ENCODE results near the gene RNF223. TPM values are rescaled to one million over a fixed set of nuclear protein-coding genes. Genes with fewer than 3 reads are reported as not detected.

Gene RNF223
- total RNA-seq, 4 donors from 2014 or later, result not detected

GRCh38 chr1:1038694-1039093 lies 35.4 kb downstream of the RNF223 start:
- H3K9me3 ChIP-seq, result no peaks in the 10 kb centered on the region
- H3K36me3 ChIP-seq, result peaks cover 0 to 41% (median 0%) of the 10 kb centered on the region in 3 donors
- WGBS, 2 donors, result 73 to 89% methylated on average over 6 of the region's 6 CpGs
- peaks cover 0 to 28% of the 10 kb centered on the region in 2 donors for H3K27me3 ChIP-seq
- no peak overlapping the region for H3K27ac ChIP-seq
- H3K4me1 ChIP-seq, result peaks cover 0 to 37% (median 20%) of the 10 kb centered on the region in 4 donors
- DNase-seq (ENCODE audit: low spot score in 2 of 2), result no peak
- no peak overlapping the region for H3K4me3 ChIP-seq
- TF ChIP-seq EP300 (IDR thresholded peaks at IDR 0.05) (no peak), CTCF (IDR thresholded peaks at IDR 0.05) (no peak), POLR2A (IDR thresholded peaks at IDR 0.05) (no peak)

- Histone ChIP-seq H3K9me3 (no peaks in the 10 kb centered on the region), H3K4me1 (peaks cover 0 to 47% (median 28%) of the 10 kb centered on the region in 4 donors), H3K4me3 (no peak overlapping the region), H3K36me3 (peaks cover 0 to 31% (median 0%) of the 10 kb centered on the region in 3 donors), H3K27me3 (peaks cover 0 to 33% of the 10 kb centered on the region in 2 donors), H3K27ac (no peak overlapping the region)
- TF ChIP-seq POLR2A (IDR thresholded peaks at IDR 0.05), result no peak
- DNase-seq (ENCODE audit: low spot score in 2 of 2), result no peak
- WGBS, 2 donors, result 79 to 86% methylated on average over 28 to 29 of the region's 30 CpGs
These were observed 36.5 kb downstream of the RNF223 start for GRCh38 chr1:1037366-1038327.

GRCh38 chr1:1035291-1035943 lies 38.7 kb downstream of the RNF223 start:
- Histone ChIP-seq H3K4me3 (no peak overlapping the region), H3K9me3 (no peaks in the 10 kb centered on the region), H3K27ac (no peak overlapping the region), H3K36me3 (peaks cover 0 to 27% (median 0%) of the 10 kb centered on the region in 3 donors), H3K27me3 (peaks cover 0 to 40% of the 10 kb centered on the region in 2 donors), H3K4me1 (peaks cover 0 to 56% (median 33%) of the 10 kb centered on the region in 4 donors)
- DNase-seq (ENCODE audit: low spot score in 2 of 2), result no peak
- 87 to 95% methylated on average over 7 to 19 of the region's 19 CpGs for WGBS, 2 donors
- TF ChIP-seq CTCF (IDR thresholded peaks at IDR 0.05) (no peak), EP300 (IDR thresholded peaks at IDR 0.05) (no peak), POLR2A (IDR thresholded peaks at IDR 0.05) (no peak)

GRCh38 chr1:1034439-1034781 lies 39.7 kb downstream of the RNF223 start:
- 50% methylated on average over 21 of the region's 30 CpGs; no CpG with 5 or more reads in 1 of the 2 donors for WGBS, 2 donors
- Histone ChIP-seq H3K27me3 (peaks cover 0 to 30% of the 10 kb centered on the region in 2 donors), H3K36me3 (peaks cover 0 to 27% (median 0%) of the 10 kb centered on the region in 3 donors), H3K9me3 (no peaks in the 10 kb centered on the region), H3K4me1 (peaks cover 0 to 46% (median 25%) of the 10 kb centered on the region in 4 donors), H3K4me3 (peak overlapping the region in 1 of 4 donors; percentile 53), H3K27ac (no peak overlapping the region)
- no peak for TF ChIP-seq EP300 (IDR thresholded peaks at IDR 0.05)
- TF ChIP-seq POLR2A (IDR thresholded peaks at IDR 0.05), result no peak
- TF ChIP-seq CTCF (IDR thresholded peaks at IDR 0.05), result no peak
- DNase-seq (ENCODE audit: low spot score in 2 of 2), result no peak

- peak overlapping the region in 2 of 4 donors; percentile 41 to 53 for H3K4me3 ChIP-seq
- peaks cover 0 to 41% (median 24%) of the 10 kb centered on the region in 4 donors for H3K4me1 ChIP-seq
- WGBS, 2 donors, result 11 to 17% methylated on average over 17 to 40 of the region's 71 CpGs
- no peak for DNase-seq (ENCODE audit: low spot score in 2 of 2)
- H3K27ac ChIP-seq, result no peak overlapping the region
- H3K9me3 ChIP-seq, result no peaks in the 10 kb centered on the region
- peaks cover 0 to 26% of the 10 kb centered on the region in 2 donors for H3K27me3 ChIP-seq
- peaks cover 0 to 27% (median 0%) of the 10 kb centered on the region in 3 donors for H3K36me3 ChIP-seq
- TF ChIP-seq EP300 (IDR thresholded peaks at IDR 0.05) (no peak), CTCF (IDR thresholded peaks at IDR 0.05) (no peak), POLR2A (IDR thresholded peaks at IDR 0.05) (no peak)
These were observed 40.2 kb downstream of the RNF223 start for GRCh38 chr1:1033731-1034438.

Measured in tibial nerve (tissue), 4 donors.